ENCODE measurements around the gene ADPRHL1.
"Not testable (repeated sequence)": the region's sequence is repeated elsewhere in the genome, so short reads cannot be mapped to it uniquely, and the experiment has no call there.

The ADPRHL1 gene

DNA sequence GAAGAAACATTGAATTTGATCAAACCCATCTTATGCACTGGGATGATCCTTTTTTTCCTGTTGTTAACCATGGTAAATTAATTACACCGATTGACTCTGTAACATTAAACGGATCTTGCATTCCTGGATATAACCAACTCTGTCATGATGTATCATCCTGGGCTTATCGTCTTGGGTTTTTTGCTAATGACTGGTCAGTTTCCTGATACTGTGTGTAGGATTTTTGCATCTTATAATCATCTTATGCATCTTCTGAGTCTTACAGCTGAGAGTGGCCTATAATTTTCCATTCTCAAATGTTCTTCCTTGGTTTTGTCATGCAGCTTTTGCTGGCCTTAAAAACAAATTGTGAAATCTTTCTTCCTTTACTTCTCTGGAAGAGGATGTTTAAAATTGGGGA, 24.4 kb upstream of the ADPRHL1 start:
- no peak for DNase-seq

DNA sequence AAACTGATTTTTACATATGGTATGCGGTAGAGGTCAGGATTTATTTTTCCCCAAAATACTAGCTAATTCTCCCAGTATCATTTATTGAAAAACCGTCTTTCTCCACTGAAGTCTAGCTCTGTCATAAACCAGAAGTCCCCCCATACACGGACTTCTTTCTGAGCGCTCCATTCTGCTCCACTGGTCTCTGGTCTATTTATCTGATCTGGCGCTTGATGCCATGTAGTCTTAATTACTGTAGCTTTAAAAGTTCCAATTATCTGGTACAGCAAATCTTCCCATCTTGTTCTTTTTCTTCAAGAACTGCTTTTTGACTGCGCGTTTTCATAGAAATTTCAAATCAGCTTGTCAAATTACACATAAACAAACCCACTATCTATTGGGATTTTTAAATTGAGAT, 23.5 kb upstream of the ADPRHL1 start:
- no peak for DNase-seq

DNA sequence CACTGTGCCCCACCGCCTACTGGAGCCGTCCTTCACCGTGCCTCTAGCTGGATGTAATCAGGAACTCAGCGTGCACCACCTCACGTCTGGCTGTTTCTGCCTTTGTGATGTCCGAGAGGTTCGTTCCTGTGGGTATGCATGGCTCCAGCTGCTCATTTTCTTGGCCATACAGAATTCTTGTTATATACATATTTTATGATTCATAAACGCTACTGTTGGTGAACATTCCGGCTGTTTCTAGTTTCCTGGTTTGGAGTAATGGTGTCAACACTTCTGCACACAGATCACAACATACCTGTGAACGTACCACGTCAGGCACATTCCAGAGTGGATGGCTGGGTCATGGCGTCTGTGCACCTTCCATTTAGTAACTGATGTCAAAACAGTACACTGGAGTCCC, 22.6 kb upstream of the ADPRHL1 start:
- DNase-seq, result no peak

- DNase-seq, result no peak
Measured at GRCh38 chr13:113475280-113475679, 22.0 kb upstream of the ADPRHL1 start.

DNA sequence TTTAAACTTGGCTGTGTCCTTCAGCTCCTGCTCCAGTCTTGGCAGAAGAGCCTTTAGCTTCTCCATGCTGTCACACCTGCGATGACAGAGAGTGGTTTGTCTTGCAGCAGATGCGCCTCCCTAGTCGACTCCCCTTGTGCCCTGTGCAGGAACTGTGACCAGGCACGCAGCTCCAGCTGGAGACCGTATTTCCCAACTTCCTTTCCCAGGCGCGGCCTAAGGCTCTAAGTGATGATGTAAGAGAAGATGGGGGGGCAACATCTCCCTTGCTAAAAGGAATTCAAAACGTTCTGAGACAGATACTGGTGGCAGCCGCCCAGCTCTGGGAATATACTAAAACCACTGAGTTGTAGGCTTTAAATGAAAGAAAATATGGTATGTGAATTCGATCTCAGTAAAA, 20.9 kb upstream of the ADPRHL1 start:
- DNase-seq, result no peak

DNA sequence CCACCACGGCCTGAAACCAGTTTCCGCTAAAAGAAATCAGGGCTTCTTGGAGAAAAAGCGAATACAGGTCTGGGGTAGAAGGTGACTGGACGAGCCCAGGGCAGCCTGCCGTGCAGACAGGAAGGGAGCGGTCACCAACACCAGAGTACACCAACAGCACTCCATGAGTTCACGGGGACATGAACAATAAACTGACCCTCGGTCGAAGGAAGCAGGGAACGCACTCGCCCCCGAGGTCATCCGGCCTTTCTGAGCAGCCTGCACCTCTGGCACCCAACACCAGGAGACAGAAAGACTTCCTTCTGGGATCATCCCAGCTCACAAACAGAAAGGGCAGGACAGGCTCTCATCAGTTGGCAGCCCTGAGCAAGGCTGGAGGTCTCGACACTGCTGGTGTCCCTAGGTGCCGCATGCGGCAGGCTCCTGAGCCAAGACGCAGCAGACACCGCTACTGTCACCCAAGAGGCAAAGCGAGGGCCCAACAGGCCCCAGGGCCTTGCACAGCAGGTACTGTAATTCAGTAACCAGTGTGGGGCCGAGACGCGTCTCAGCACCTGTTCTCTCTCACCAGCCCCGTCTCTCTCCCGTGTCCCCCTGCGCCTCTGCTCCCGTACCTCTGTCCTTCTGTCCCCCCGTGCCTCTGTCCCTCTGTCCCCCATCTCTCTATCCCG, 19.2 kb upstream of the ADPRHL1 start:
- DNase-seq, result no peak

- DNase-seq, result no peak
Measured at GRCh38 chr13:113471844-113472243, 18.6 kb upstream of the ADPRHL1 start.

- DNase-seq, result not testable (repeated sequence)
Measured at GRCh38 chr13:113470635-113471163, 17.4 kb upstream of the ADPRHL1 start.

- no peak for DNase-seq
Measured at GRCh38 chr13:113470073-113470472, 16.8 kb upstream of the ADPRHL1 start.

DNA sequence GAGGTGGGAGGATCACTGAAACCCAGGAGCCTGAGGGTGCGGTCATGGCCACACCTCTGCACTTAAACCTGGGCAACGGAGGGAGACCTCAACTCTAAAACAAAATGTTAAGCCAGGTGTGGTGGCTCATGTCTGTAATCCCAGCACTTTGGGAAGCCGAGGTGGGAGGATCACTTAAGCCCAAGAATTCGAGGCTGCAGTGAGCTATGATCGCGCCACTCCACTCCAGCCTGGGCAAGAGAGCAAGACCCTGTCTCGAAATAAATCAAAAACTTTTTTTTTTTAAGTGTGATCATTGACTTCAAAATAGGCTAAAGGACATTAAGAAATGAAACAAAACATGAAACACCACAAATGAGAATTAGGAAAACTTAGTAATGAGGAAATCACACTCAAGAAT, 16.3 kb upstream of the ADPRHL1 start:
- no peak for DNase-seq

DNA sequence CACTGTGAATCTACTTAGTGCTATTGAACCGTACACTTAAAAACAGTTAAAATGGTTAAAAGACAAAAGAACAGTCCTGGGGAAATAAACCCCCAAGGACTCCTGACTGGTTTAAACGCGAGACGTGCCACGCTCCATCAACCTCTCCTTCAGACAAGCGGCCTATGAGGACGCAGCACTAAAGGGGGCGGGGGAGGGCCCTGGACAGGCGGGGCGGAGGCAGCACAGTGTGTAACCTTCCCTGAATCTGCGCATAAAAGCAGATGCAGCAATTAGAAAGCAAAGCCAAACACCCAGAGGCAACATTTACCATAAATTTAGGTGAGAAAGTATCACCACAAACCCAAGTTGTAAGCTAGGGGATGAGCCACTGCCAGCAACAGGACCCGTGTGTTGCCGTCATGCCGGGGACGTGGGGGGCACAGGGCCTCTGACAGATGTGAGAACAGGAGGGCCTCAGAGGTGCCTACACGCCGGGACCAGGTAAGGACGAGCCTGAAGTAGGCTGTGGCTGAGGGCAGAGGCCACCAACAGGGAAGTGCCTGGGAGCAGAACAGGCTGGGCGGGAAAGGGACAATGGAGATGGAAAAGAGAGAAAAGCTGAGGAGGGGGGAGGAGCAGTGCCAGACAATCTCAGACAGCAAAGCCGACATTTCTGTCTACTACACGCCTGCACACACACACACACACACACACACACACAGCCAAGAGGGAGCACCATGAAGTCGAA, 15.3 kb upstream of the ADPRHL1 start:
- DNase-seq, result no peak

GRCh38 chr13:113468029-113468428, 14.7 kb upstream of the ADPRHL1 start:
- no peak for DNase-seq

GRCh38 chr13:113466383-113466782, 13.1 kb upstream of the ADPRHL1 start:
- no peak for DNase-seq

- DNase-seq, result no peak
Measured at GRCh38 chr13:113465300-113465699, 12.0 kb upstream of the ADPRHL1 start.

GRCh38 chr13:113464476-113464875, 11.2 kb upstream of the ADPRHL1 start:
- DNase-seq, result no peak

DNA sequence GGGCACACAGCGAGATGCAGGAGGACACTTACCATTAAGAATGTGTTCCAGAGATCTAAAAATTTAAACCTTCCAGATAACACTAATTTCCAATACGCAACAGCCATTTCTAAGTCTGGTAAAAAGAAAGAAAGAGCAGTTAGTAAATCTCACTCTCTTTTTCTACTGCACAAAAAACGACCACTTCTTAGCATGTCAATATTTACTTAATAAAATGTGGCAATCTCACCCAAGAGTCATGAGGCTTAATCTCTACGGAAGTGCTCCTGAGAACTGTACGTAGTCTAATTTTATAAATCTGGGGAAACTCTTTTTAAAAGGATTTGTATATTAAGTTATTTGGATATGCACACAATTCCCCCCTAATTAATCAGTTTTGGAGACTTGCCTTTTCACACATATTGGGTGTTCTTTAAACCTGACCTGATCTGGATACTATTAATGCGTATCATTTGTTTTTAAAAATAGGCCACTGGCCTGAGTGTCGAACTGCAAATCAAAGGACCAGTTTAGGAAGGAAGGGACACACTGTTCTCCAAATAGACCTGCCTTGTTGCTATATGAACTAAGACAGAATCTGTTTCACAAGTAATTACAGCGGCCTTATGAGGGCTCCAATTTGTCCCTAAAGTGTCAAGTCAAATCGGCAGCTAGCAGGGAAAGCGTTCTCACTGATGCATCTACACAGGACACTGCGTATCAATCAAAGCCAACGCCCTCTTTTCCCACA, 7.9 kb upstream of the ADPRHL1 start:
- no peak for DNase-seq

GRCh38 chr13:113460599-113460998, 7.3 kb upstream of the ADPRHL1 start:
- no peak for DNase-seq

- DNase-seq, result no peak
Measured at GRCh38 chr13:113460064-113460555, 6.8 kb upstream of the ADPRHL1 start.

DNA sequence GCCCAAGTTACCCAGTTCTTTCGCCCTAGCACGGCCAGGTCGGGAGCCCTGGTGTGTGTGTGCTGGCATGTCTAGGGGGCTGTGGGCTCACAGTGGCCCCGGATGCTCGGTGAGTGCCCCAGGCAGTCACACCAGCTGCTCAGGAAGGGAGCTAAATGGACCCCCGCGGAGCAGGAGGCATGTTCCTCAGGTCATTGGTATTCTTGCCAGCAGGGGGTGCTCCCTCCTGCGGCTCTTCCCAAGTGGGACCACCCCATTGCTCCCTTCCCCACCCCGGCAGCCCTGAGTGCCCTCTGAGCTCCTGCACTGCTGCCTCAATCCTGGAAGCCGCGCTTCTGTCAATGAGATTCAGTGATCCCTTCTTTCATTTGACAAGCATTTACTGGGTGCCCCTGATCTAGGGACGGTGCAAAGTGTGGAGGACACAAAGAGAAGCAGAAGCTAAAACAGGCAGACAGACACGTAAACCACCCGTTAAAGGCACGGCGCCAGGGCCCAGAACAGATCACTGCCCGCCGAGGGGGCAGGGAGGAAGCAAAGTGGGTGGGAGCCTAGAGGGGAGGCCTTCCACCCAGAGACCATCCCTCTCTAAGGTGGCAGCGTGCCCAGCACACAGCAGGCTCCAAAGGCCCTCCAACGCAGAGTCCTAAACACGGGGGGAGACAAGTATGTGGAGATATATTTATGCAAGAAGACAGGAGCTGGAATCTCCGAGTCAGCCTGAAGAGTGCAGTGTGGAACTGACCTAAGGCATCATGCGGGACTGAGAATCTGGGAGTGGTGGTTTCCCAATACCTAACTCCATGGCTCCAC, 5.2 kb upstream of the ADPRHL1 start:
- DNase-seq, result no peak

DNA sequence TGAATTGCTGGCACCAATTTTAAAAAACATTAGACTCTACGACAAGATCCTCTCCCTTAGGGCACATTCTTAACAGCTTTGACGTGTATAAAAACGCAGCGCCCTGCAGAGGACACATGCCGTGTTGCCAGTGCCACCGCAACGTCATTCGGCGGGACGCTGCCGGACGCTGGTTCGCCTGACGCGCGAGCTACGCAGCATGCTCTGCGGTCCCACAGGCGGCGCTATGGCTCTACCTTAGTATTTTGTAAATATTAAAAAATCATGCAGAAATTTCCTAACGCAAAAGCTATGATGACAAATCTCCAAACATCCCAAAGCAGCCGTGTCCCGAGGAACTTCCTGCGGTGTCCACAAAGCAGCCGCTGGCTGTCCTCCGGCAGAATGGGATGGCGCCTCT, 4.2 kb upstream of the ADPRHL1 start:
- DNase-seq, result no peak

DNA sequence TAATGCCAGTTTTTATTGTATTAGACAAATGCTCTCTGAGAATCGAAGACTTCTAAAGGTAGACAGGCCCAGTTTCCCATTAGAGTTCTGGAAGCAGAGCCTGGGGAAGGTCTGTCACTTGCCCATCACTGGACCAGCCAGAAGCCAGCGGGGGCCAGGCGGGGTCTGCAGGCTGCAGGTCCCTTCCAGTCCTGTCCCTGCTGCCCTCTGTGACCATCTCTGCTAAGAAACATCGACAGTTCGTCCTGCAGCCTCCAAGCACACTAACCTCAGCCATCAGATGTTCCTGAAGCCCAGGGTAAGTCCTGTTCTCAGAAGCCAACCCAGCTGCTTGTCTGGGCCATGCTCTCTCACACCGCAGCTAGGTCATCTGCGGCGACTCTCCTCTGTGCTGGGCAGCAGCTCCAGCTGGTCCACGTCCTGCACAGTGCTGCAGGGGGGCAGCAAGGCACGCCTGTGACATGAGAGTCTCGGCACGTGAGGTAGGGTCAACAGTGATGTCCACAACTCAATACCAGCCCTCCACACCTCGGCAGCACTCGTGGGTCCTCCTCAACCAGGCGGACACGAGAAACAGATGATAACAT, 2.9 kb upstream of the ADPRHL1 start:
- no peak for DNase-seq

GRCh38 chr13:113455384-113455783, 2.1 kb upstream of the ADPRHL1 start:
- DNase-seq, result no peak
